ENCODE data around the gene CLDN9.

- TF ChIP-seq POLR2A (IDR thresholded peaks at IDR 0.05) (no peak), CTCF (IDR thresholded peaks at IDR 0.05 in 4 of 5, conservative IDR thresholded peaks at IDR 0.05 in 1 of 5) (no peak)
These were observed 32.0 kb downstream of the CLDN9 start for GRCh38 chr16:3044708-3045107.

Data from gastrocnemius medialis (tissue), 4 donors.